ENCODE results near the gene MARCHF2.
"Not testable (repeated sequence)": the region's sequence is repeated elsewhere in the genome, so short reads cannot be mapped to it uniquely, and the experiment has no call there.

- not testable (repeated sequence) for TF ChIP-seq ARNTL (CRISPR knock-in tag; IDR thresholded peaks at IDR 0.05; ENCODE audit: borderline replicate concordance, low read depth); TOX (CRISPR knock-in tag; IDR thresholded peaks at IDR 0.05; ENCODE audit: borderline replicate concordance)
These were observed 33.8 kb upstream of the MARCHF2 start for GRCh38 chr19:8379156-8379891.
